ENCODE results near the gene SHROOM3. TPM values are rescaled to one million over a fixed set of nuclear protein-coding genes. Genes with fewer than 3 reads are reported as not detected.

The SHROOM3 gene
- total RNA-seq, 2 experiments from 2014 or later = not detected

DNA sequence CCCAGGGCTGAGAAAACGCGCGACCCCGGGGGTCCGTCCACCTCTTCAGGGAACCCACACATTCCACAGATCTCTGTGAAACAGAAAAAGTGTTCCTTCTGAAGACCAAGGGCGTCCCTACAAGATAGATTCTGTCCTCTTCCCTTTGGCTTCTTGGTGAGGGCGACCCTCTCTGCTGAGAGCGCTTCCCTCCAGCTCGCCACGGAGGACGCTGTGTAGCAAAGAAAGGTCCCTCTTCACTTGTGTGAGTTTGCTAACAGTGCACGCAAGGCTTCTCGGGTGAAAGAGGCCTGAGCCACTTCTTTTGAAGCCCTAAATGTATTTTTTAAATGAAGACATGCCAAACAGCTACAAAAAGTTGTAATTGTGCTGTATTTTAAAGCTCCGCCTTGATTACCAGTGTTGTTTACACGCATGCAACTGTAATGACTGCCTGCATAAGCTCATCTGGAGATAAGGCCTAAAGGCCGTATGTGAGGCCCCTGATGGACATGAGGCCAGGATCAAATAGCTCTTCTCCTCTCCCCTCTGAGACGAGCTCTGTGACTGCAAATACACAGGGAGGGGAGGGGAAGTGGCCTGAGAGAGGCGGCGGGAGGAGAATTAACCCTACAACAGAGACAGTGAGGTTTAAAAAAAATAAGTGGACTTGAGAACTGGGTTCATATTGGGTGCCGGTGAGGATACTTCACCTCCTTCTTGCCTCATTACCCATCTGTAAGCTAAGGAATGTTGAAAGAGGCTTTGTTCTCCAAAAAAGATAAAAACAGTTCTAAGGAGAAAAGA lies 367.4 kb downstream of the SHROOM3 start:
- no peak for DNase-seq
- Mint-ChIP-seq H3K9me3 (peaks cover 8% of the 10 kb centered on the region), H3K27ac (no peak overlapping the region), H3K27me3 (peaks cover 2% of the 10 kb centered on the region), H3K36me3 (ENCODE audit: low read depth) (peaks cover 2% of the 10 kb centered on the region), H3K4me1 (no peaks in the 10 kb centered on the region), H3K4me3 (no peak overlapping the region)
- ChIA-PET POLR2A (no interaction called here), CTCF (interaction anchor here (0.5 to 0.9 kb wide), 3 partner anchors 19 to 36 kb away, joined by 3 read pairs; no protein-coding TSS in a partner anchor)

DNA sequence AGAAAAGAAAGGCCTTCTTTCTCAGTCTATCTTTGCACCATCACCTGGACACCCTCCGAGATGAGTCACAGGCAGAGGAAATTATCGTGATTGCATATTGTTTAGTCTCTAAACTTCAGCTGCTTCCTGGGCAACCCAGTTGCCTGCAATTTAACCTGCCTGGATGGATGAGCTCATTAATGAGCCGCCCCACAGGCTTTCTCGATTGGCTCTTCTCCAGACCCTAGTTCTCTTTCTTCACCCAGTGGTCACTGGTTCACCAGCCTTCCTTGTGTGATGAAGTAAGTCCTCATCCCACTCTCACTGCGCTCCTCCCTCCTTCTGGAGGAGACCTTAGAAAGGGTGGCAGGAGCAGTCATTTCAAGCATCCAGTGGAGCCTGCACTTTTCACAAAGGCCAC lies 368.5 kb downstream of the SHROOM3 start:
- CTCF ChIA-PET = interaction anchor here (1.6 kb wide), 1 partner anchor 20 kb away, joined by 3 read pairs; no protein-coding TSS in a partner anchor
- POLR2A ChIA-PET = no interaction called here
- peaks cover 2% of the 10 kb centered on the region for H3K36me3 Mint-ChIP-seq (ENCODE audit: low read depth)
- H3K9me3 Mint-ChIP-seq = peaks cover 12% of the 10 kb centered on the region
- DNase-seq = no peak
- peaks cover 2% of the 10 kb centered on the region for H3K27me3 Mint-ChIP-seq
- no peak overlapping the region for H3K4me3 Mint-ChIP-seq
- no peak overlapping the region for H3K27ac Mint-ChIP-seq
- H3K4me1 Mint-ChIP-seq = no peaks in the 10 kb centered on the region

DNA sequence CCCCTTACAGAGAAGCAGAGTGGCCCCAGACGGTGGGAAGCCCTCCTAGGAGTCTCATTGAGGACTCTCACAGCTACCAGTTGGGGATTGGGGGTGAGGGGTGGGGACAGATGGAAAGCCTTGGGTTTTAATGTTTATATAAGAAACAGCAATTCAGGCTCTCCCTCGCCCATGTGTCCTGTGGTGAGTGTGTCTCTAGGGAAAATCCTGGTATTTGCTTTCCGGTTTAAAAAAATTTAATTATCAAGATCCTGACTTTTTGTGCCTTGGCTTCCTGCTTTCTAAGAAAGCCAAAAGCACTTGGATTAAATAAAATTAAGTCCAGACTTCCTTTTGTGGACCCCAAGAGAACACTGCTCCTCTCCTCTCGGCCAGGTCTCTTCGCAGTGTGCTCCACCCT lies 369.1 kb downstream of the SHROOM3 start:
- H3K9me3 Mint-ChIP-seq = peaks cover 16% of the 10 kb centered on the region
- CTCF ChIA-PET = interaction anchor here (1.6 kb wide), 1 partner anchor 19 kb away, joined by 3 read pairs; no protein-coding TSS in a partner anchor

GRCh38 chr4:76806346-76806745 lies 371.3 kb downstream of the SHROOM3 start:
- ChIA-PET CTCF (no interaction called here), POLR2A (no interaction called here)
- H3K9me3 Mint-ChIP-seq = peaks cover 16% of the 10 kb centered on the region
- H3K27me3 Mint-ChIP-seq = no peaks in the 10 kb centered on the region
- DNase-seq = no peak
- H3K4me3 Mint-ChIP-seq = no peak overlapping the region
- no peaks in the 10 kb centered on the region for H3K4me1 Mint-ChIP-seq
- no peak overlapping the region for H3K27ac Mint-ChIP-seq
- H3K36me3 Mint-ChIP-seq (ENCODE audit: low read depth) = peaks cover 2% of the 10 kb centered on the region

More for the DNA sequence above, 369.1 kb downstream of the SHROOM3 start:
- no peak overlapping the region for H3K4me3 Mint-ChIP-seq
- peaks cover 2% of the 10 kb centered on the region for H3K36me3 Mint-ChIP-seq (ENCODE audit: low read depth)
- H3K4me1 Mint-ChIP-seq = no peaks in the 10 kb centered on the region
- DNase-seq = no peak
- peaks cover 2% of the 10 kb centered on the region for H3K27me3 Mint-ChIP-seq
- POLR2A ChIA-PET = no interaction called here
- no peak overlapping the region for H3K27ac Mint-ChIP-seq

DNA sequence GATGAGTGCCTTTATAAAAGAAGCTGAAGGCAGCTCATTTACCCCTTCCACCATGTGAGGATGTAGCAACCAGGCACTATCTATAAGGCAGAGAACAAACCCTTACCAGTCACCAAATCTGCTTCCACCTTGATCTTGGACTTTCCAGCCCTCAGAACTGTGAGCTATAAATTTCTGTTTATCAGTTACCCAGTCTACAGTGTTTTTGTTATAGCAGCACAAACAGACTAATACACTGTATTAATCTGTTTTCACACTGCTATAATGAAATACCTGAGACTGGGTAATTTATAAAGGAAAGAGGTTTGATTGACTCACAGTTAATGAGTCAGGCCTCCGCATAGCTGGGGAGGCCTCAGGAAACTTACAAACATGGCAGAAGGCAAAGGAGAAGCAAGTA lies 371.7 kb downstream of the SHROOM3 start:
- Mint-ChIP-seq H3K4me1 (no peaks in the 10 kb centered on the region), H3K4me3 (no peak overlapping the region), H3K27ac (no peak overlapping the region), H3K27me3 (no peaks in the 10 kb centered on the region), H3K36me3 (ENCODE audit: low read depth) (peaks cover 2% of the 10 kb centered on the region), H3K9me3 (peaks cover 16% of the 10 kb centered on the region)
- CTCF ChIA-PET = no interaction called here
- DNase-seq = no peak
- POLR2A ChIA-PET = no interaction called here

GRCh38 chr4:76809594-76810305 lies 374.7 kb downstream of the SHROOM3 start:
- peaks cover 4% of the 10 kb centered on the region for H3K27me3 Mint-ChIP-seq

GRCh38 chr4:76811604-76812412 lies 376.8 kb downstream of the SHROOM3 start:
- H3K27ac Mint-ChIP-seq = no peak overlapping the region
- ChIA-PET POLR2A (no interaction called here), CTCF (no interaction called here)
- peaks cover 11% of the 10 kb centered on the region for H3K9me3 Mint-ChIP-seq
- H3K4me3 Mint-ChIP-seq = no peak overlapping the region
- no peak for DNase-seq
- H3K4me1 Mint-ChIP-seq = no peaks in the 10 kb centered on the region
- peaks cover 9% of the 10 kb centered on the region for H3K27me3 Mint-ChIP-seq
- H3K36me3 Mint-ChIP-seq (ENCODE audit: low read depth) = peaks cover 2% of the 10 kb centered on the region

More at GRCh38 chr4:76809594-76810305, 374.7 kb downstream of the SHROOM3 start:
- Mint-ChIP-seq H3K9me3 (peaks cover 16% of the 10 kb centered on the region), H3K27ac (no peak overlapping the region), H3K4me1 (no peaks in the 10 kb centered on the region), H3K36me3 (ENCODE audit: low read depth) (peaks cover 2% of the 10 kb centered on the region), H3K4me3 (no peak overlapping the region)
- POLR2A ChIA-PET = no interaction called here
- CTCF ChIA-PET = interaction anchor here (0.6 kb wide), 2 partner anchors 17 to 417 kb away, joined by 4 read pairs; no protein-coding TSS in a partner anchor
- no peak for DNase-seq

DNA sequence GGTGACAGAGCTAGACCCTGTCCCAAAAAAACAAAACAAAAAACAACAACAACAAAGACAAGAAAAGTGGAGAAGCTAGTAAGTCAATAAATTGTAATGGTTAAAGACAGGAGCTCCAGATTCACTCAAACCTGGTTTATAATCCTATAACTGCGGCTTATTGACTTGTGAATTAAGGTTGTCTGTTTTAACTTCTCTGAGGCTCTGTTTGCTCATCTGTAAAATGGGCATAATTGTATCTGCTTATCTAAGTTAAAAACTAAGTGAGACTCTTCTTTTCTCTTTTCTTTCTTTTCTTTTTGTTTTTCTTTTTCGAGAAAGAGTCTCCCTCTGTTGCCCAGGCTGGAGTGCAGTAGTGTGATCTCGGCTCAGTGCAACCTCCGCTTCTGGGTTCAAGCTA lies 378.0 kb downstream of the SHROOM3 start:
- H3K4me3 Mint-ChIP-seq = no peak overlapping the region
- H3K4me1 Mint-ChIP-seq = no peaks in the 10 kb centered on the region
- H3K9me3 Mint-ChIP-seq = peaks cover 6% of the 10 kb centered on the region
- POLR2A ChIA-PET = no interaction called here
- H3K36me3 Mint-ChIP-seq (ENCODE audit: low read depth) = no peaks in the 10 kb centered on the region
- DNase-seq = no peak
- peaks cover 12% of the 10 kb centered on the region for H3K27me3 Mint-ChIP-seq
- CTCF ChIA-PET = interaction anchor here (0.6 to 0.7 kb wide), 3 partner anchors 10 to 612 kb away, joined by 3 to 4 read pairs (median 3); no protein-coding TSS in a partner anchor
- no peak overlapping the region for H3K27ac Mint-ChIP-seq

GRCh38 chr4:76821641-76822040 lies 386.6 kb downstream of the SHROOM3 start:
- Mint-ChIP-seq H3K27me3 (peaks cover 9% of the 10 kb centered on the region), H3K4me3 (no peak overlapping the region), H3K9me3 (no peaks in the 10 kb centered on the region), H3K36me3 (ENCODE audit: low read depth) (no peaks in the 10 kb centered on the region), H3K4me1 (no peaks in the 10 kb centered on the region), H3K27ac (no peak overlapping the region)
- CTCF ChIA-PET = interaction anchor here (0.7 kb wide), 1 partner anchor 19 kb away, joined by 3 read pairs; no protein-coding TSS in a partner anchor
- DNase-seq = no peak
- POLR2A ChIA-PET = no interaction called here

DNA sequence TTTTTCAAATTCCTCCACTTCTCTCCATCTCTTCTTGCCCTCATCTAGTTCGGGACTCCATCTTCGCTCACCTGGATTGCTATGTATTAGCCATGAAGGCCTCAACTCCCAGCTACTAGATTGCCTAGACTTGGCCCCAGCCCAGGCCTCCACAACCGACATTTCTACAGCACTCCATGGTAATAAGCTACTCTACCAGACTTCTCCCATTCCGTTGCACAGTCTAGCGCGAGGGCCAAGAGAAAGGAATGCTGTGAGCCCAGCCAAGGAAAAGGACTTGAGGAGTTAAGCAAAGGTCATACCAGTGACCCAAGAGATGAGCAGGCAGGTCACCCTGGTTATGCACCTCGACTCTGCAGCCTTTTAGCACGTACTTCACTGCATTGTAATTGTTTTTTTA lies 387.3 kb downstream of the SHROOM3 start:
- H3K27ac Mint-ChIP-seq = no peak overlapping the region
- H3K4me3 Mint-ChIP-seq = no peak overlapping the region
- H3K36me3 Mint-ChIP-seq (ENCODE audit: low read depth) = no peaks in the 10 kb centered on the region
- ChIA-PET POLR2A (no interaction called here), CTCF (interaction anchor here (1.4 kb wide), 1 partner anchor 19 kb away, joined by 3 read pairs; no protein-coding TSS in a partner anchor)
- H3K9me3 Mint-ChIP-seq = no peaks in the 10 kb centered on the region
- no peak for DNase-seq
- H3K4me1 Mint-ChIP-seq = no peaks in the 10 kb centered on the region
- H3K27me3 Mint-ChIP-seq = peaks cover 9% of the 10 kb centered on the region

DNA sequence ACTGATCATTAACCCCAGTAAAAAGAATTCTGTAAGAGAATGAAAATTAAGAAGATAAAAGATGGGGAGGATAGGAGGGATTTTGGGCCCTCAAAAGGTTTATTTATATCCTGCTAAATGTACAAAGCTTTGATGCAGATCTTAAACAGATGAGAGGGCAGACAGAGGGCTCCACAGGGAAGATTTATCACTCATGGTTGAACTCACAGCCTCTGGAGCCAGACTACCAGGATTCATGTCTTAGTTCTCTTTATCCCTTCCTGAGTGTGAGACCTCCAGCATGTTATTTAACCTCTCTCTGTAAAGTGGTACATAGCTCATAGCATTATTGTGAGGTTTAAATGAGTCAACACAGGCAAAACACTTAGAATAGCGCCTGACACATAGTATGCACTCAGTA lies 388.5 kb downstream of the SHROOM3 start:
- Mint-ChIP-seq H3K4me3 (no peak overlapping the region), H3K27ac (no peak overlapping the region), H3K36me3 (ENCODE audit: low read depth) (no peaks in the 10 kb centered on the region), H3K9me3 (no peaks in the 10 kb centered on the region), H3K4me1 (no peaks in the 10 kb centered on the region), H3K27me3 (peaks cover 2% of the 10 kb centered on the region)
- DNase-seq = no peak
- CTCF ChIA-PET = interaction anchor here (1.4 kb wide), 1 partner anchor 20 kb away, joined by 3 read pairs; no protein-coding TSS in a partner anchor
- POLR2A ChIA-PET = no interaction called here

DNA sequence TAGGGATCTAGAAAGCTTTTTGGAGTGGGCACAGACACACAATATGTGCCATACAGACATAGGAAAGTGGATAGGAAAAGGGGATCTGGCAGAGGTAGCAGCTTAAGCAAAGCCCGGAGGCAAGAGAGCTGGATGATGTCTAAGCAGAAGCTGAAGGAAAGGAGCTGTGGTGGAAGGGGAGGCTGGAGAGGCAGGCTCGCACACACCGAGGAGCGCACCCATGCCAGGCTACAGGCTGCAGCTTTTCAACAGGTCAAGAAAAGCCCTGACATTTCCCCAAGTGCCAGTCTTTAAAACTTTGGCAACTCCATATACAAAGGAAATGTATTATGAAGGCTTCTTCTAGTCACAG lies 395.6 kb downstream of the SHROOM3 start:
- Mint-ChIP-seq H3K36me3 (ENCODE audit: low read depth) (no peaks in the 10 kb centered on the region), H3K9me3 (no peaks in the 10 kb centered on the region), H3K4me1 (no peaks in the 10 kb centered on the region), H3K4me3 (no peak overlapping the region), H3K27me3 (no peaks in the 10 kb centered on the region), H3K27ac (no peak overlapping the region)
- ChIA-PET POLR2A (no interaction called here), CTCF (interaction anchor here (0.9 kb wide), 1 partner anchor 9 kb away, joined by 4 read pairs; no protein-coding TSS in a partner anchor)
- DNase-seq = no peak

All from activated CD4-positive, alpha-beta T cell treated with anti-CD3 and anti-CD28 coated beads, Interleukin-2, amount 10 ng/mL, durations not matched to agents 7 days and 5 days (primary cell).